ENCODE results near the gene F2RL1.
"Not testable (repeated sequence)": the region's sequence is repeated elsewhere in the genome, so short reads cannot be mapped to it uniquely, and the experiment has no call there.

The F2RL1 gene

DNA sequence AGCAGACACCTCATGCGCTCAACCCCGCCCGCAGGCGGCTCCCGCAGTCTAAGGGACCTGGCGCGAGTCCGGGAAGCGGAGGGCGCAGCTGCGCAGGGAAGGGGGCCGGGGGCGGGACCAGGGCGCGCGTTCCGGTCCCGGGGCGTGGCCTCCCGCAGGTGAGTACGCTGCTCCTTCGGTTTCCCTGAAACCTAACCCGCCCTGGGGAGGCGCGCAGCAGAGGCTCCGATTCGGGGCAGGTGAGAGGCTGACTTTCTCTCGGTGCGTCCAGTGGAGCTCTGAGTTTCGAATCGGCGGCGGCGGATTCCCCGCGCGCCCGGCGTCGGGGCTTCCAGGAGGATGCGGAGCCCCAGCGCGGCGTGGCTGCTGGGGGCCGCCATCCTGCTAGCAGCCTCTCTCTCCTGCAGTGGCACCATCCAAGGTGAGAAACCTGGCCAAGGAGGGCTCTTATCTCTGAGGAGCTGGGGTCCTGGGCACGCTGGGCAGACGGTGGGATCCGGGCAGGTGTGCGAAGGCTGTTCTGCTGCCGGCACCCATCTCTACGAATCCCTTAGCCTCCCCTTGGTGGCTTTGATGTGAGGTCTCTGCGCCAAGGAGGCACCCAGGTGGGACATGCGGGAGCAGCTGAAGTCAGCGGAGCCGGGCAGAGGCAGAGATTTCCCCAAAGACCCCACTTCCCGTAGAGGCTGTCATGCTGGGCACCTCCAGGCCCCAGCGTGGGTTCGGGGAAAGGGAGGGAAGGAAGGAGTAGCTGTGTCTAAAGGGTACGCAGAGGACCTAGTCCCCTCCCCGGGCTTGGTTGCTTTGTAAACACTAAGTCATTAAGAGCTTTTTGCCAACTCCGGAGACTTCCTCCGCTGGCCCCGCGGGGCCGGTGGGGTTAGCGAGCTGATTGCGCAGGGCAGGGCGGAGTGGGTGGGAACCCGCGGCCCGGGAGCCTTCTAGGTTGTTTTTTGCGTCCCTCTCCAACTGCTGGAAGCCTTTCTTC lies at the start of gene F2RL1:
TSS of gene F2RL1 (plus strand) at position 187 of the 988 bp plus-strand sequence. CDS start at position 340, 153 bp downstream.
- ATAC-seq: peak; percentile 75
- TF ChIP-seq ZNF70 (CRISPR knock-in tag; IDR thresholded peaks at IDR 0.05) (no peak), TCF4 (CRISPR knock-in tag; IDR thresholded peaks at IDR 0.05; ENCODE audit: borderline replicate concordance) (no peak), ESRRG (CRISPR knock-in tag; IDR thresholded peaks at IDR 0.05) (no peak), GLIS3 (CRISPR knock-in tag; IDR thresholded peaks at IDR 0.05) (no peak), SNAI2 (CRISPR knock-in tag; IDR thresholded peaks at IDR 0.05) (no peak)
- TF ChIP-seq, protein P1, sequence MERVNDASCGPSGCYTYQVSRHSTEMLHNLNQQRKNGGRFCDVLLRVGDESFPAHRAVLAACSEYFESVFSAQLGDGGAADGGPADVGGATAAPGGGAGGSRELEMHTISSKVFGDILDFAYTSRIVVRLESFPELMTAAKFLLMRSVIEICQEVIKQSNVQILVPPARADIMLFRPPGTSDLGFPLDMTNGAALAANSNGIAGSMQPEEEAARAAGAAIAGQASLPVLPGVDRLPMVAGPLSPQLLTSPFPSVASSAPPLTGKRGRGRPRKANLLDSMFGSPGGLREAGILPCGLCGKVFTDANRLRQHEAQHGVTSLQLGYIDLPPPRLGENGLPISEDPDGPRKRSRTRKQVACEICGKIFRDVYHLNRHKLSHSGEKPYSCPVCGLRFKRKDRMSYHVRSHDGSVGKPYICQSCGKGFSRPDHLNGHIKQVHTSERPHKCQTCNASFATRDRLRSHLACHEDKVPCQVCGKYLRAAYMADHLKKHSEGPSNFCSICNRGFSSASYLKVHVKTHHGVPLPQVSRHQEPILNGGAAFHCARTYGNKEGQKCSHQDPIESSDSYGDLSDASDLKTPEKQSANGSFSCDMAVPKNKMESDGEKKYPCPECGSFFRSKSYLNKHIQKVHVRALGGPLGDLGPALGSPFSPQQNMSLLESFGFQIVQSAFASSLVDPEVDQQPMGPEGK (CRISPR knock-in tag; IDR thresholded peaks at IDR 0.05; ENCODE audit: borderline replicate concordance): no peak
- TF ChIP-seq, protein P2, sequence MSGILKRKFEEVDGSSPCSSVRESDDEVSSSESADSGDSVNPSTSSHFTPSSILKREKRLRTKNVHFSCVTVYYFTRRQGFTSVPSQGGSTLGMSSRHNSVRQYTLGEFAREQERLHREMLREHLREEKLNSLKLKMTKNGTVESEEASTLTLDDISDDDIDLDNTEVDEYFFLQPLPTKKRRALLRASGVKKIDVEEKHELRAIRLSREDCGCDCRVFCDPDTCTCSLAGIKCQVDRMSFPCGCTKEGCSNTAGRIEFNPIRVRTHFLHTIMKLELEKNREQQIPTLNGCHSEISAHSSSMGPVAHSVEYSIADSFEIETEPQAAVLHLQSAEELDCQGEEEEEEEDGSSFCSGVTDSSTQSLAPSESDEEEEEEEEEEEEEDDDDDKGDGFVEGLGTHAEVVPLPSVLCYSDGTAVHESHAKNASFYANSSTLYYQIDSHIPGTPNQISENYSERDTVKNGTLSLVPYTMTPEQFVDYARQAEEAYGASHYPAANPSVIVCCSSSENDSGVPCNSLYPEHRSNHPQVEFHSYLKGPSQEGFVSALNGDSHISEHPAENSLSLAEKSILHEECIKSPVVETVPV (CRISPR knock-in tag; IDR thresholded peaks at IDR 0.05): no peak

GRCh38 chr5:76771041-76771440 lies 47.8 kb upstream of the F2RL1 start:
- ATAC-seq: not testable (repeated sequence)

GRCh38 chr5:76771705-76772405 lies 47.0 kb upstream of the F2RL1 start:
- ATAC-seq: no peak
- TF ChIP-seq TCF4 (CRISPR knock-in tag; IDR thresholded peaks at IDR 0.05; ENCODE audit: borderline replicate concordance) (no peak), ZNF565 (CRISPR knock-in tag; conservative IDR thresholded peaks at IDR 0.05; ENCODE audit: low read depth) (no peak), TOX (CRISPR knock-in tag; IDR thresholded peaks at IDR 0.05; ENCODE audit: borderline replicate concordance) (no peak), ZFP3 (CRISPR knock-in tag; IDR thresholded peaks at IDR 0.05) (no peak)

DNA sequence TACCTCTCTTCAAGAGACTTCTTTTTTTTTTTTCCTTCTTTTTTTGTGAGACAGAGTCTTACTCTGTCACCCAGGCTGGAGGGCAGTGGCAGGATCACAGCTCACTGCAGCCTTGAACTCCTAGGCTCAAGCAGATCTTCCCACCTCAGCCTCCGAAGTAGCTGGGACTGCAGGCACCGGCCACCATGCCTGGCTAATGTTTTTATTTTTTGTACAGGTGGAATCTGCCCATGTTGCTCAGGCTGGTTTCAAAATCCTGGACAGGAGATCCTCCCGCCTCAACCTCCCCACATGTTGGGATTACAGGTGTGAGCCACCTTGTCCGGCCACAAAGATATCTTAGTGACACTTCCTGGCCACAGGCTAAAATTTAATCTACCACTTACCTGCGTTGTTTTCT lies 42.9 kb upstream of the F2RL1 start:
- ATAC-seq: no peak
- TF ChIP-seq ZNF565 (CRISPR knock-in tag; conservative IDR thresholded peaks at IDR 0.05; ENCODE audit: low read depth) (no peak), CSDC2 (CRISPR knock-in tag; IDR thresholded peaks at IDR 0.05) (no peak), ZNF70 (CRISPR knock-in tag; IDR thresholded peaks at IDR 0.05) (no peak), ZFP30 (CRISPR knock-in tag; IDR thresholded peaks at IDR 0.05) (no peak), BACH2 (CRISPR knock-in tag; IDR thresholded peaks at IDR 0.05; ENCODE audit: borderline replicate concordance) (no peak), SNAI2 (CRISPR knock-in tag; IDR thresholded peaks at IDR 0.05) (no peak), ZFP3 (CRISPR knock-in tag; IDR thresholded peaks at IDR 0.05) (no peak), ARNTL (CRISPR knock-in tag; IDR thresholded peaks at IDR 0.05; ENCODE audit: borderline replicate concordance, low read depth) (no peak), GLIS3 (CRISPR knock-in tag; IDR thresholded peaks at IDR 0.05) (no peak)
- TF ChIP-seq, protein P1 (CRISPR knock-in tag; IDR thresholded peaks at IDR 0.05; ENCODE audit: borderline replicate concordance): no peak

- no peak for TF ChIP-seq ESRRG (CRISPR knock-in tag; IDR thresholded peaks at IDR 0.05)
- no peak for TF ChIP-seq ARNTL (CRISPR knock-in tag; IDR thresholded peaks at IDR 0.05; ENCODE audit: borderline replicate concordance, low read depth)
- TF ChIP-seq ZNF565 (CRISPR knock-in tag; conservative IDR thresholded peaks at IDR 0.05; ENCODE audit: low read depth): no peak
- TF ChIP-seq ISL1 (CRISPR knock-in tag; IDR thresholded peaks at IDR 0.05): no peak
- TF ChIP-seq, protein P3, sequence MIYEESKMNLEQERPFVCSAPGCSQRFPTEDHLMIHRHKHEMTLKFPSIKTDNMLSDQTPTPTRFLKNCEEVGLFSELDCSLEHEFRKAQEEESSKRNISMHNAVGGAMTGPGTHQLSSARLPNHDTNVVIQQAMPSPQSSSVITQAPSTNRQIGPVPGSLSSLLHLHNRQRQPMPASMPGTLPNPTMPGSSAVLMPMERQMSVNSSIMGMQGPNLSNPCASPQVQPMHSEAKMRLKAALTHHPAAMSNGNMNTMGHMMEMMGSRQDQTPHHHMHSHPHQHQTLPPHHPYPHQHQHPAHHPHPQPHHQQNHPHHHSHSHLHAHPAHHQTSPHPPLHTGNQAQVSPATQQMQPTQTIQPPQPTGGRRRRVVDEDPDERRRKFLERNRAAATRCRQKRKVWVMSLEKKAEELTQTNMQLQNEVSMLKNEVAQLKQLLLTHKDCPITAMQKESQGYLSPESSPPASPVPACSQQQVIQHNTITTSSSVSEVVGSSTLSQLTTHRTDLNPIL (CRISPR knock-in tag; IDR thresholded peaks at IDR 0.05; ENCODE audit: low read depth): no peak
- TF ChIP-seq TSHZ2 (CRISPR knock-in tag; IDR thresholded peaks at IDR 0.05): no peak
- TF ChIP-seq TOX (CRISPR knock-in tag; IDR thresholded peaks at IDR 0.05; ENCODE audit: borderline replicate concordance): no peak
- no peak for ATAC-seq
Measured at GRCh38 chr5:76776391-76776790, 42.4 kb upstream of the F2RL1 start.

GRCh38 chr5:76780616-76781015 lies 38.2 kb upstream of the F2RL1 start:
- not testable (repeated sequence) for ATAC-seq
